LNCAP (cell line): ENCODE results near the gene PTPRN2.

ENCODE experiments used
- CTCF ChIP-seq: fragments of 450-650 bp; IDR thresholded peaks from 2 replicates; pipeline ENCODE4 v1.5.1; 2017; ENCODE audit warnings: mild to moderate bottlenecking

The PTPRN2 gene

GRCh38 chr7:157574914-157575586, 1012.6 kb downstream of the PTPRN2 start:
- TF ChIP-seq CTCF, result no peak

GRCh38 chr7:157574120-157574825, 1013.4 kb downstream of the PTPRN2 start:
- no peak for TF ChIP-seq CTCF

- no peak for TF ChIP-seq CTCF
Measured at GRCh38 chr7:157573244-157573643, 1014.4 kb downstream of the PTPRN2 start.

GRCh38 chr7:157572622-157573021, 1015.0 kb downstream of the PTPRN2 start:
- no peak for TF ChIP-seq CTCF

GRCh38 chr7:157570531-157571200, 1017.0 kb downstream of the PTPRN2 start:
- TF ChIP-seq CTCF, result no peak

GRCh38 chr7:157569967-157570366, 1017.7 kb downstream of the PTPRN2 start:
- TF ChIP-seq CTCF, result no peak

GRCh38 chr7:157568770-157569584, 1018.6 kb downstream of the PTPRN2 start:
- no peak for TF ChIP-seq CTCF
